T-cell (primary cell): ENCODE measurements around the gene RIN3. TPM values are rescaled to one million over a fixed set of nuclear protein-coding genes. Genes with fewer than 3 reads are reported as not detected.

ENCODE experiments used
- ATAC-seq, 4 experiments: fragments of 200-7000 bp in 3 of 4; fragments of 150-1000 bp in 1 of 4; cut with Tn5 transposase; replicated peaks in 1 of 4; 1 replicate in 3 of 4; 2 replicates in 1 of 4; pipeline ENCODE4 v1.10.0; 2021; ENCODE audit warnings: moderate library complexity in 3 of 4, mild to moderate bottlenecking in 2 of 4, moderate number of reproducible peaks in 1 of 4
- CTCF ChIA-PET, 2 donors: fragments of 300-600 bp; sonication (Branson Sonifier 250); formaldehyde crosslinking; loops; one replicate each; lab custom pipeline; 2022; ENCODE audit warnings: antibody characterized with exemption in 2 of 2; lab: Charles Lee
- POLR2A ChIA-PET, 2 donors: fragments of 300-600 bp; sonication (Branson Sonifier 250); formaldehyde crosslinking; loops; one replicate each; lab custom pipeline; 2022; ENCODE audit warnings: antibody characterized with exemption in 2 of 2; lab: Charles Lee
- DNase-seq, 35 experiments: peaks; one replicate each; pipeline versions ENCODE4 v3.0.0 to v3.0.0-alpha.2; 2013 to 2023
- H3K27ac ChIP-seq: one replicate; pipeline ENCODE4 v1.5.1; 2013; ENCODE audit warnings: low read length
- H3K27me3 ChIP-seq, 2 experiments: replicated peaks in 1 of 2; 1 replicate in 1 of 2; 2 replicates in 1 of 2; pipeline versions ENCODE4 v1.6.1 to v1.7.0; 2013; ENCODE audit warnings: low read length in 1 of 2, mixed read lengths in 1 of 2; ENCODE audit not compliant: control insufficient read depth in 2 of 2, insufficient read depth in 2 of 2; ENCODE audit errors: extremely low read depth in 1 of 2
- H3K36me3 ChIP-seq, 2 donors: 1 replicate in 1 of 2; 2 replicates in 1 of 2; pipeline versions ENCODE4 v1.6.1 to v1.7.0; 2013; ENCODE audit warnings: low read length in 1 of 2; ENCODE audit not compliant: control insufficient read depth in 2 of 2, insufficient read depth in 1 of 2; ENCODE audit errors: extremely low read depth in 1 of 2
- H3K4me1 ChIP-seq, 2 experiments: 1 replicate in 1 of 2; 2 replicates in 1 of 2; pipeline versions ENCODE4 v1.6.1 to v1.7.0; 2013; ENCODE audit warnings: low read length in 2 of 2, mixed read lengths in 1 of 2; ENCODE audit not compliant: insufficient read depth in 2 of 2, control insufficient read depth in 1 of 2; ENCODE audit errors: extremely low read depth in 1 of 2
- H3K4me3 ChIP-seq, 2 donors: 1 replicate in 1 of 2; 2 replicates in 1 of 2; pipeline versions ENCODE4 v1.5.1 to v1.7.0; 2013; ENCODE audit warnings: mild to moderate bottlenecking in 2 of 2, low read length in 1 of 2, moderate library complexity in 1 of 2; ENCODE audit not compliant: control insufficient read depth in 1 of 2; ENCODE audit errors: extremely low read depth in 1 of 2
- H3K9me3 ChIP-seq: 2 replicates; pipeline ENCODE4 v1.7.0; 2013
- H3K27ac Mint-ChIP-seq, 2 donors: one replicate each; pipeline ENCODE4 v1.8.0; 2020 to 2021; ENCODE audit warnings: mild to moderate bottlenecking in 2 of 2, mixed read lengths in 2 of 2
- H3K27me3 Mint-ChIP-seq, 2 donors: one replicate each; pipeline ENCODE4 v1.8.0; 2021 to 2022; ENCODE audit warnings: mixed read lengths in 2 of 2
- H3K36me3 Mint-ChIP-seq: one replicate; pipeline ENCODE4 v1.8.0; 2021; ENCODE audit warnings: mixed read lengths
- H3K4me1 Mint-ChIP-seq, 3 donors: one replicate each; pipeline ENCODE4 v1.8.0; 2020 to 2022; ENCODE audit warnings: mixed read lengths in 3 of 3, mild to moderate bottlenecking in 1 of 3
- H3K4me3 Mint-ChIP-seq, 3 donors: one replicate each; pipeline ENCODE4 v1.8.0; 2020 to 2022; ENCODE audit warnings: mild to moderate bottlenecking in 3 of 3, mixed read lengths in 3 of 3, moderate library complexity in 3 of 3
- H3K9me3 Mint-ChIP-seq, 3 donors: one replicate each; pipeline ENCODE4 v1.8.0; 2020 to 2022; ENCODE audit warnings: mixed read lengths in 3 of 3
- WGBS: methylation state at CpG from one replicate; pipeline ENCODE4 v1.1.5; 2013; ENCODE audit warnings: missing lambda C conversion rate; ENCODE audit not compliant: insufficient coverage; 5-methylcytosine and 5-hydroxymethylcytosine counted together
- total RNA-seq, 35 experiments: library from RNA in 6 of 35; stranded (reverse) in 6 of 35; fragments of 120-200 nt in 1 of 35; gene quantifications; one replicate each; pipeline versions ENCODE4 v1.2.1 to v1.2.4 and lab custom pipeline; 2013 to 2026

The RIN3 gene
- total RNA-seq, 5 donors from 2014 or later (not counting 1 experiment from before 2014, with no cell fraction given), result 89.9 to 107 (median 97.0) TPM

- H3K9me3 Mint-ChIP-seq, result peaks cover 0 to 7% (median 3%) of the 10 kb centered on the region in 3 donors
- DNase-seq, result no peak
- no peak for ATAC-seq
- 96% methylated on average over 4 of the region's 10 CpGs for WGBS
- H3K27me3 ChIP-seq, result no peaks in the 10 kb centered on the region
- POLR2A ChIA-PET, result no interaction called here
- no peak overlapping the region for H3K4me3 Mint-ChIP-seq
- no peak overlapping the region for H3K27ac ChIP-seq
- peaks cover 9 to 68% of the 10 kb centered on the region in 2 experiments for H3K4me1 ChIP-seq
- H3K36me3 ChIP-seq, result peaks cover 2 to 3% of the 10 kb centered on the region in 2 donors
- H3K4me1 Mint-ChIP-seq, result peaks cover 53 to 78% (median 65%) of the 10 kb centered on the region in 3 donors
- H3K27me3 Mint-ChIP-seq, result no peaks in the 10 kb centered on the region
- H3K9me3 ChIP-seq, result no peaks in the 10 kb centered on the region
- H3K4me3 ChIP-seq, result no peak overlapping the region
- H3K27ac Mint-ChIP-seq, result no peak overlapping the region
- H3K36me3 Mint-ChIP-seq, result peaks cover 17% of the 10 kb centered on the region
- CTCF ChIA-PET, result no interaction called here
These were observed 58.5 kb downstream of the RIN3 start for GRCh38 chr14:92572050-92572449.

- WGBS, result no CpG with 5 or more reads among the region's 8 CpGs
- POLR2A ChIA-PET, result no interaction called here
- no peaks in the 10 kb centered on the region for H3K9me3 ChIP-seq
- no peak overlapping the region for H3K4me3 ChIP-seq
- H3K27ac ChIP-seq, result no peak overlapping the region
- no peak for ATAC-seq
- no peak for DNase-seq
- no peak overlapping the region for H3K4me3 Mint-ChIP-seq
- peaks cover 57 to 88% (median 69%) of the 10 kb centered on the region in 3 donors for H3K4me1 Mint-ChIP-seq
- no peaks in the 10 kb centered on the region for H3K9me3 Mint-ChIP-seq
- CTCF ChIA-PET, result no interaction called here
- H3K27me3 Mint-ChIP-seq, result no peaks in the 10 kb centered on the region
- no peaks in the 10 kb centered on the region for H3K27me3 ChIP-seq
- H3K27ac Mint-ChIP-seq, result peak overlapping the region in 1 of 2 donors; percentile 45
- H3K36me3 Mint-ChIP-seq, result peaks cover 6% of the 10 kb centered on the region
- peaks cover 0 to 8% of the 10 kb centered on the region in 2 donors for H3K36me3 ChIP-seq
- peaks cover 19 to 72% of the 10 kb centered on the region in 2 experiments for H3K4me1 ChIP-seq
These were observed 60.3 kb downstream of the RIN3 start for GRCh38 chr14:92573761-92574498.

GRCh38 chr14:92575061-92575747 lies 61.6 kb downstream of the RIN3 start:
- Mint-ChIP-seq H3K9me3 (no peaks in the 10 kb centered on the region), H3K27ac (no peak overlapping the region), H3K27me3 (no peaks in the 10 kb centered on the region), H3K4me3 (no peak overlapping the region), H3K36me3 (peaks cover 13% of the 10 kb centered on the region), H3K4me1 (peaks cover 55 to 87% (median 64%) of the 10 kb centered on the region in 3 donors)
- Histone ChIP-seq H3K4me1 (peaks cover 19 to 66% of the 10 kb centered on the region in 2 experiments), H3K9me3 (no peaks in the 10 kb centered on the region), H3K27me3 (no peaks in the 10 kb centered on the region), H3K4me3 (no peak overlapping the region), H3K36me3 (peaks cover 4 to 9% of the 10 kb centered on the region in 2 donors), H3K27ac (no peak overlapping the region)
- ATAC-seq, result no peak
- no peak for DNase-seq
- 100% methylated on average over 1 of the region's 7 CpGs for WGBS
- ChIA-PET POLR2A (no interaction called here), CTCF (no interaction called here)

- Histone ChIP-seq H3K27ac (no peak overlapping the region), H3K9me3 (no peaks in the 10 kb centered on the region), H3K27me3 (no peaks in the 10 kb centered on the region), H3K4me1 (peaks cover 19 to 67% of the 10 kb centered on the region in 2 experiments), H3K36me3 (peaks cover 4 to 11% of the 10 kb centered on the region in 2 donors), H3K4me3 (no peak overlapping the region)
- DNase-seq (no peak), ATAC-seq (no peak)
- POLR2A ChIA-PET, result no interaction called here
- Mint-ChIP-seq H3K27ac (no peak overlapping the region), H3K4me1 (peaks cover 55 to 88% (median 65%) of the 10 kb centered on the region in 3 donors), H3K4me3 (peak overlapping the region in 1 of 3 donors; percentile 73), H3K36me3 (peaks cover 14% of the 10 kb centered on the region), H3K9me3 (no peaks in the 10 kb centered on the region), H3K27me3 (no peaks in the 10 kb centered on the region)
- 85% methylated on average over 4 of the region's 7 CpGs for WGBS
- CTCF ChIA-PET, result interaction anchor here in 1 of 2 donors (2.4 kb wide), 1 partner anchor 10 kb away, joined by 9 read pairs; no protein-coding TSS in a partner anchor
These were observed 62.2 kb downstream of the RIN3 start for GRCh38 chr14:92575748-92576303.

GRCh38 chr14:92577321-92577742 lies 63.8 kb downstream of the RIN3 start:
- no peaks in the 10 kb centered on the region for H3K9me3 ChIP-seq
- H3K27ac Mint-ChIP-seq, result peak overlapping the region; percentile 82 to 91
- peaks cover 10% of the 10 kb centered on the region for H3K36me3 Mint-ChIP-seq
- H3K4me1 ChIP-seq, result peaks cover 25 to 71% of the 10 kb centered on the region in 2 experiments
- ChIA-PET CTCF (interaction anchor here in 1 of 2 donors (0.9 to 2.4 kb wide), 3 partner anchors 9 to 39 kb away, joined by 4 to 9 read pairs (median 4); no protein-coding TSS in a partner anchor), POLR2A (interaction anchor here in 1 of 2 donors (0.6 kb wide), 1 partner anchor 9 kb away, joined by 3 read pairs; no protein-coding TSS in a partner anchor)
- H3K27ac ChIP-seq, result peak overlapping the region; percentile 70
- H3K9me3 Mint-ChIP-seq, result no peaks in the 10 kb centered on the region
- H3K36me3 ChIP-seq, result peaks cover 4 to 11% of the 10 kb centered on the region in 2 donors
- no peaks in the 10 kb centered on the region for H3K27me3 Mint-ChIP-seq
- H3K4me3 Mint-ChIP-seq, result peak overlapping the region; percentile 63 to 73 (median 65)
- WGBS, result 13% methylated on average over 7 of the region's 13 CpGs
- peak; percentile 83 to 89 (median 86) for ATAC-seq
- peak overlapping the region; percentile 17 to 31 for H3K4me3 ChIP-seq
- no peaks in the 10 kb centered on the region for H3K27me3 ChIP-seq
- peaks cover 60 to 87% (median 71%) of the 10 kb centered on the region in 3 donors for H3K4me1 Mint-ChIP-seq
- peak in 15 of 35 experiments; percentile 15 to 56 (median 29) for DNase-seq

GRCh38 chr14:92578511-92578910 lies 64.9 kb downstream of the RIN3 start:
- peaks cover 17% of the 10 kb centered on the region for H3K36me3 Mint-ChIP-seq
- Histone ChIP-seq H3K9me3 (no peaks in the 10 kb centered on the region), H3K36me3 (peaks cover 4 to 11% of the 10 kb centered on the region in 2 donors), H3K27me3 (no peaks in the 10 kb centered on the region), H3K4me1 (peaks cover 33 to 80% of the 10 kb centered on the region in 2 experiments), H3K4me3 (no peak overlapping the region), H3K27ac (peak overlapping the region; percentile 70)
- ChIA-PET POLR2A (no interaction called here), CTCF (no interaction called here)
- H3K27me3 Mint-ChIP-seq, result no peaks in the 10 kb centered on the region
- H3K4me1 Mint-ChIP-seq, result peaks cover 70 to 92% (median 80%) of the 10 kb centered on the region in 3 donors
- WGBS, result 100% methylated on average over 1 of the region's 3 CpGs
- H3K9me3 Mint-ChIP-seq, result peaks cover 0 to 6% (median 0%) of the 10 kb centered on the region in 3 donors
- DNase-seq (no peak), ATAC-seq (no peak)
- H3K4me3 Mint-ChIP-seq, result no peak overlapping the region
- peak overlapping the region; percentile 75 to 91 for H3K27ac Mint-ChIP-seq
